ENCODE measurements around the gene CREB1.

Gene CREB1

GRCh38 chr2:207528980-207529329 is 807 bp upstream of the CREB1 start:
- no peaks in the 10 kb centered on the region for H3K9me3 ChIP-seq (ENCODE audit: control insufficient read depth, insufficient read depth, low read depth, low read length)
- peak overlapping the region; percentile 95; the same call in 1 of the 2 replicates for H3K27ac ChIP-seq (ENCODE audit: extremely low read depth, low read depth, low read length)
- ChIA-PET POLR2A (no interaction called here), CTCF (interaction anchor here (0.7 kb wide), 1 partner anchor 1517 kb away, joined by 3 read pairs; no protein-coding TSS in a partner anchor)
- no peaks in the 10 kb centered on the region; a peak in 1 of 3 replicates for H3K36me3 ChIP-seq (ENCODE audit: control insufficient read depth in 2 of 2, insufficient read depth in 1 of 2, low read length in 2 of 2)
- peak overlapping the region; percentile 82 for H3K4me3 ChIP-seq (ENCODE audit: low read depth, low read length)
- H3K4me1 ChIP-seq (ENCODE audit: control insufficient read depth, insufficient read depth, low read length) = peaks cover 3% of the 10 kb centered on the region; the same call in 1 of the 2 replicates
- TF ChIP-seq PRDM1 (tag by site-specific recombination; IDR thresholded peaks at IDR 0.05) (peak; percentile 48; the same call in 1 of the 2 replicates), ZNF596 (tag by site-specific recombination; IDR thresholded peaks at IDR 0.05) (no peak), ZNF341 (tag by site-specific recombination; IDR thresholded peaks at IDR 0.05; ENCODE audit: low read depth) (no peak), ZNF394 (tag by site-specific recombination; IDR thresholded peaks at IDR 0.05; ENCODE audit: borderline replicate concordance) (no peak), ZIC2 (tag by site-specific recombination; IDR thresholded peaks at IDR 0.05) (peak; percentile 43; the same call in 1 of the 2 replicates), KLF7 (tag by site-specific recombination; IDR thresholded peaks at IDR 0.05; ENCODE audit: borderline replicate concordance) (no peak), ZNF335 (tag by site-specific recombination; conservative IDR thresholded peaks at IDR 0.05) (peak; percentile 55), ZNF433 (tag by site-specific recombination; IDR thresholded peaks at IDR 0.05; ENCODE audit: low read depth) (no peak), ZNF157 (tag by site-specific recombination; IDR thresholded peaks at IDR 0.05) (no peak), ZNF366 (tag by site-specific recombination; conservative IDR thresholded peaks at IDR 0.05) (no peak), ZBTB8A (tag by site-specific recombination; IDR thresholded peaks at IDR 0.05) (peak; percentile 43; the same call in 1 of the 2 replicates), ZXDB (tag by site-specific recombination; IDR thresholded peaks at IDR 0.05) (0 out of 2 replicates have a peak, but pooled peaks have one; percentile 2), ZNF837 (tag by site-specific recombination; IDR thresholded peaks at IDR 0.05) (no peak), RBAK (tag by site-specific recombination; IDR thresholded peaks at IDR 0.05) (no peak), ZNF148 (tag by site-specific recombination; IDR thresholded peaks at IDR 0.05; ENCODE audit: borderline replicate concordance) (no peak), ZNF555 (tag by site-specific recombination; conservative IDR thresholded peaks at IDR 0.05) (no peak), ZNF423 (tag by site-specific recombination; IDR thresholded peaks at IDR 0.05) (peak; percentile 37; the same call in 1 of the 2 replicates), KLF9 (tag by site-specific recombination; IDR thresholded peaks at IDR 0.05; ENCODE audit: low read depth) (no peak), ZNF768 (tag by site-specific recombination; IDR thresholded peaks at IDR 0.05) (no peak), ZNF654 (tag by site-specific recombination; IDR thresholded peaks at IDR 0.05; ENCODE audit: low read depth) (no peak), ZBTB20 (tag by site-specific recombination; IDR thresholded peaks at IDR 0.05) (no peak)
- TF ChIP-seq, protein P1, sequence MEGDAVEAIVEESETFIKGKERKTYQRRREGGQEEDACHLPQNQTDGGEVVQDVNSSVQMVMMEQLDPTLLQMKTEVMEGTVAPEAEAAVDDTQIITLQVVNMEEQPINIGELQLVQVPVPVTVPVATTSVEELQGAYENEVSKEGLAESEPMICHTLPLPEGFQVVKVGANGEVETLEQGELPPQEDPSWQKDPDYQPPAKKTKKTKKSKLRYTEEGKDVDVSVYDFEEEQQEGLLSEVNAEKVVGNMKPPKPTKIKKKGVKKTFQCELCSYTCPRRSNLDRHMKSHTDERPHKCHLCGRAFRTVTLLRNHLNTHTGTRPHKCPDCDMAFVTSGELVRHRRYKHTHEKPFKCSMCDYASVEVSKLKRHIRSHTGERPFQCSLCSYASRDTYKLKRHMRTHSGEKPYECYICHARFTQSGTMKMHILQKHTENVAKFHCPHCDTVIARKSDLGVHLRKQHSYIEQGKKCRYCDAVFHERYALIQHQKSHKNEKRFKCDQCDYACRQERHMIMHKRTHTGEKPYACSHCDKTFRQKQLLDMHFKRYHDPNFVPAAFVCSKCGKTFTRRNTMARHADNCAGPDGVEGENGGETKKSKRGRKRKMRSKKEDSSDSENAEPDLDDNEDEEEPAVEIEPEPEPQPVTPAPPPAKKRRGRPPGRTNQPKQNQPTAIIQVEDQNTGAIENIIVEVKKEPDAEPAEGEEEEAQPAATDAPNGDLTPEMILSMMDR (tag by site-specific recombination; IDR thresholded peaks at IDR 0.05) = peak; percentile 72; the same call in 1 of the 2 replicates
- TF ChIP-seq, protein P2, sequence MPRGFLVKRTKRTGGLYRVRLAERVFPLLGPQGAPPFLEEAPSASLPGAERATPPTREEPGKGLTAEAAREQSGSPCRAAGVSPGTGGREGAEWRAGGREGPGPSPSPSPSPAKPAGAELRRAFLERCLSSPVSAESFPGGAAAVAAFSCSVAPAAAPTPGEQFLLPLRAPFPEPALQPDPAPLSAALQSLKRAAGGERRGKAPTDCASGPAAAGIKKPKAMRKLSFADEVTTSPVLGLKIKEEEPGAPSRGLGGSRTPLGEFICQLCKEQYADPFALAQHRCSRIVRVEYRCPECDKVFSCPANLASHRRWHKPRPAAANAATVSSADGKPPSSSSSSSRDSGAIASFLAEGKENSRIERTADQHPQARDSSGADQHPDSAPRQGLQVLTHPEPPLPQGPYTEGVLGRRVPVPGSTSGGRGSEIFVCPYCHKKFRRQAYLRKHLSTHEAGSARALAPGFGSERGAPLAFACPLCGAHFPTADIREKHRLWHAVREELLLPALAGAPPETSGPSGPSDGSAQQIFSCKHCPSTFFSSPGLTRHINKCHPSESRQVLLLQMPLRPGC (tag by site-specific recombination; IDR thresholded peaks at IDR 0.05) = no peak
- TF ChIP-seq, protein P3, sequence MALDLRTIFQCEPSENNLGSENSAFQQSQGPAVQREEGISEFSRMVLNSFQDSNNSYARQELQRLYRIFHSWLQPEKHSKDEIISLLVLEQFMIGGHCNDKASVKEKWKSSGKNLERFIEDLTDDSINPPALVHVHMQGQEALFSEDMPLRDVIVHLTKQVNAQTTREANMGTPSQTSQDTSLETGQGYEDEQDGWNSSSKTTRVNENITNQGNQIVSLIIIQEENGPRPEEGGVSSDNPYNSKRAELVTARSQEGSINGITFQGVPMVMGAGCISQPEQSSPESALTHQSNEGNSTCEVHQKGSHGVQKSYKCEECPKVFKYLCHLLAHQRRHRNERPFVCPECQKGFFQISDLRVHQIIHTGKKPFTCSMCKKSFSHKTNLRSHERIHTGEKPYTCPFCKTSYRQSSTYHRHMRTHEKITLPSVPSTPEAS (tag by site-specific recombination; IDR thresholded peaks at IDR 0.05) = no peak

Data from HEK293 (cell line).